Smooth muscle cell of the umbilical artery (primary cell): ENCODE results near the gene SON. TPM values are rescaled to one million over a fixed set of nuclear protein-coding genes. Genes with fewer than 3 reads are reported as not detected.

Experiments used
- total RNA-seq: library from RNA; depleted of rRNA; stranded (reverse); fragments of >200 nt; gene quantifications from 2 replicates; pipeline ENCODE4 v1.2.3, GENCODE V29; 2014

The SON gene, protein sequence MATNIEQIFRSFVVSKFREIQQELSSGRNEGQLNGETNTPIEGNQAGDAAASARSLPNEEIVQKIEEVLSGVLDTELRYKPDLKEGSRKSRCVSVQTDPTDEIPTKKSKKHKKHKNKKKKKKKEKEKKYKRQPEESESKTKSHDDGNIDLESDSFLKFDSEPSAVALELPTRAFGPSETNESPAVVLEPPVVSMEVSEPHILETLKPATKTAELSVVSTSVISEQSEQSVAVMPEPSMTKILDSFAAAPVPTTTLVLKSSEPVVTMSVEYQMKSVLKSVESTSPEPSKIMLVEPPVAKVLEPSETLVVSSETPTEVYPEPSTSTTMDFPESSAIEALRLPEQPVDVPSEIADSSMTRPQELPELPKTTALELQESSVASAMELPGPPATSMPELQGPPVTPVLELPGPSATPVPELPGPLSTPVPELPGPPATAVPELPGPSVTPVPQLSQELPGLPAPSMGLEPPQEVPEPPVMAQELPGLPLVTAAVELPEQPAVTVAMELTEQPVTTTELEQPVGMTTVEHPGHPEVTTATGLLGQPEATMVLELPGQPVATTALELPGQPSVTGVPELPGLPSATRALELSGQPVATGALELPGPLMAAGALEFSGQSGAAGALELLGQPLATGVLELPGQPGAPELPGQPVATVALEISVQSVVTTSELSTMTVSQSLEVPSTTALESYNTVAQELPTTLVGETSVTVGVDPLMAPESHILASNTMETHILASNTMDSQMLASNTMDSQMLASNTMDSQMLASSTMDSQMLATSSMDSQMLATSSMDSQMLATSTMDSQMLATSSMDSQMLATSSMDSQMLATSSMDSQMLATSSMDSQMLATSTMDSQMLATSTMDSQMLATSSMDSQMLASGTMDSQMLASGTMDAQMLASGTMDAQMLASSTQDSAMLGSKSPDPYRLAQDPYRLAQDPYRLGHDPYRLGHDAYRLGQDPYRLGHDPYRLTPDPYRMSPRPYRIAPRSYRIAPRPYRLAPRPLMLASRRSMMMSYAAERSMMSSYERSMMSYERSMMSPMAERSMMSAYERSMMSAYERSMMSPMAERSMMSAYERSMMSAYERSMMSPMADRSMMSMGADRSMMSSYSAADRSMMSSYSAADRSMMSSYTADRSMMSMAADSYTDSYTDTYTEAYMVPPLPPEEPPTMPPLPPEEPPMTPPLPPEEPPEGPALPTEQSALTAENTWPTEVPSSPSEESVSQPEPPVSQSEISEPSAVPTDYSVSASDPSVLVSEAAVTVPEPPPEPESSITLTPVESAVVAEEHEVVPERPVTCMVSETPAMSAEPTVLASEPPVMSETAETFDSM (N-terminal part only)
- 138 and 242 TPM in 2 replicates for total RNA-seq

DNA sequence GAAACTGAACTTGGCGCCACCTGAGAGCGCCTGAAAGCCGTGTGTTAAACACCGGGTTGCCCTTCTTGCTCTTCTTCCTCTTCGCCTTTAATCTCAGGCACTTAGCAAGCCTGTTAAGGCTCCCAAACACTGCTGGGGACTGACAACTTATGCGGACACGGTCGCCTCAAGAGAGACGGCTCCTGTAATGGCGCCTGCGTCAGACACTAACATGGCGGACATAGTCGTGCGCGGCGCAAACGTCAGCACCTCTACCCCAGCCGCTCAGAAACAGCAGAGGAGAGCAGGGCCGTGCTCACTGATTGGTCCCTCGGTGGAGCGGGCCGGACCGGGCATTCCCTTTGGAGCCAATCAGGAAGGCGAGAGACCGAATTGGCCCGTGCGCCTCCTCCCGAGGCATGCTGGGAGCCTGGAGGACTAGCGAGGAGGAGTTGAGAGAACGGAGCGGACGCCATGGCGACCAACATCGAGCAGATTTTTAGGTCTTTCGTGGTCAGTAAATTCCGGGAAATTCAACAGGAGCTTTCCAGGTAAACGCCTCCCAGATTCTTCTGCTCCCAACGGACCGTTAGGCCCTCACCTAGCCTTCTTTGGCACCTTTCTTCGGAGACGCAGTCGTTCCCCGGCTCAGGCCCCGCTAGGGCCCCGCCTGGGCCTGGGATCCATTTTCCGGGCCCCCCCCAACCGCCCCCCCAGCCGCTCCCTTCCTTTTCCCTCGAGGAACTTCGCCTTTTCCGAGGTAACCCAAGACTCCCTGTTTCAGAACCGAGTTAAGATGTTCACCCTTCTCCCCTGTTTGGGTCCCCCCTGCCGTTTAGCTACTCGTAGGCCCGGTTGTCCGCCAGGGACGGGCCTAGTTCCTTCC, at the start of gene SON:
SON (plus strand) TSS at position 399 of the 865 bp plus-strand sequence; CDS start at position 454, 55 bp downstream.

DNA sequence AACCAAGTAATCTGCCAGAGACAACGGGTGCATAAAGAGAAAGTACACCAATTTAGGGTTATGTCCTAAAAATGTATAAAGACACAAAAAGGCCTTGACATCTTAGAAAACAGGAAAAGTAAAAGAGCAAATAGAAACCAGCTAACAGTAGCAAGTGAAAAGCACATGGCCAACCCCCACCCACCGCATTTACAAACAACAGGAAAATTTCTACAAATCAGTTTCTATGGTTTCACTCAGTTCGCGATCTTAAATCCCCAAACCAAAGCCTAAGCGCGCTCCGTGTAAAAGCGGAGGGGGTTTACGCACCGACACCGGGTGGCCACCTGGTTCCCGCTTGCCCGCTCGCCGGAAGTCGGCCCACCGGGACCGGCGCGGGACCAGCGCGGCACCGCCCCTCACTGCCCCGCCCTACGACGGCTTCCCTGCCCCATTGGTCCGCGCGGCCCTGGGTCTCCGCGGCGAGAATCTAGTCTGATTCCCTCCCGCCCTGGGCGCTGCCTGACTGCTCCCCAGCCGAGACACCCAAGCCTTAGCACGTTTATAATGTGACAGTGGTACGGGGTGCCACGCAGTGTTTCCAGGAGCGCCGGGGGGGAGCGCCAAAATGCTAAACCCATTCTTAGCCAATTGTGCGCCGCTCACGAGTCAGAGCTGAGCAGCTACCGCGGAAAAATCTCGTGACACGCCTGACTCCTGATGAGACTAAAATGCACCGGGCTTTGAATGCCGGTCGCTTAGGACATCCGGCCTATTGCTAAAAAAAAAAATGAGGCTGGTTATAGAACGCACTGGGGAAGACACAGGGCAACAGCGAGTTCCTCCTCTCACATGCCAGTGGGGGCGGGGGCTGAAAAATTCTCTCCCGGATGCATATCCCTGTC, 840 bp upstream of the SON start, which contains the start of gene GART:
GART (minus strand) TSS at position 362 of the 884 bp plus-strand sequence. CDS start 2,802 bp downstream, outside the sequence.

GRCh38 chr21:33588485-33589335, 45.9 kb downstream of the SON start, which contains the start of gene DONSON:
TSS of gene DONSON (minus strand) at chr21:33588684. CDS start at chr21:33588641, 43 bp downstream.

Other genes starting within 250 kb of the SON start
- 35.9 and 57.0 TPM in 2 replicates for gene IFNAR1, start 218.1 kb upstream of the SON start, total RNA-seq
- gene IFNGR2, start 139.6 kb upstream of the SON start, total RNA-seq, result 85.8 and 86.5 TPM in 2 replicates
- 37.3 and 51.4 TPM in 2 replicates for gene TMEM50B, start 63.1 kb upstream of the SON start, total RNA-seq
- gene DNAJC28, start 51.3 kb upstream of the SON start, total RNA-seq, result 1.7 and 2.4 TPM in 2 replicates
- gene GART, start 921 bp upstream of the SON start, total RNA-seq, result 47.2 and 98.4 TPM in 2 replicates
- 9.2 and 16.8 TPM in 2 replicates for gene DONSON, start 45.6 kb downstream of the SON start, total RNA-seq
- gene CRYZL1, start 98.7 kb downstream of the SON start, total RNA-seq, result 20.2 and 31.5 TPM in 2 replicates
- 65.3 and 84.8 TPM in 2 replicates for gene ITSN1, start 99.5 kb downstream of the SON start, total RNA-seq